Esophagus squamous epithelium (tissue), 5 donors: ENCODE measurements around the gene CFAP20. TPM values are rescaled to one million over a fixed set of nuclear protein-coding genes. Genes with fewer than 3 reads are reported as not detected.

Experiments
- DNase-seq: peaks from one replicate; lab custom pipeline; 2025; lab: John Stamatoyannopoulos, UW
- H3K27ac ChIP-seq, 4 donors: fragments of 200-600 bp; sonication (generic); one replicate each; pipeline ENCODE4 v1.5.1; 2016 to 2019; ENCODE audit warnings: mild to moderate bottlenecking in 1 of 4
- H3K27me3 ChIP-seq, 4 donors: fragments of 200-600 bp; sonication (generic); 1 replicate in 3 of 4; 2 replicates in 1 of 4; pipeline versions ENCODE4 v1.5.1 to v1.6.0; 2017 to 2021; ENCODE audit warnings: antibody characterized with exemption in 1 of 4
- H3K36me3 ChIP-seq, 3 donors: fragments of 200-600 bp; sonication (generic); one replicate each; pipeline ENCODE4 v1.5.1; 2016 to 2019
- H3K4me1 ChIP-seq, 3 donors: fragments of 200-600 bp; sonication (generic); one replicate each; pipeline ENCODE4 v1.5.1; 2017 to 2019
- H3K4me3 ChIP-seq, 4 donors: fragments of 200-600 bp; sonication (generic); 1 replicate in 3 of 4; 2 replicates in 1 of 4; pipeline ENCODE4 v1.5.1; 2016 to 2019; ENCODE audit warnings: mild to moderate bottlenecking in 2 of 4, moderate library complexity in 1 of 4
- H3K9me3 ChIP-seq, 3 donors: fragments of 200-600 bp; sonication (generic); one replicate each; pipeline ENCODE4 v1.5.1; 2016 to 2019
- POLR2A ChIP-seq, 4 donors: fragments of 450-650 bp; IDR thresholded peaks; one replicate each; pipeline ENCODE4 v1.6.1; 2017; ENCODE audit warnings: antibody characterized with exemption in 4 of 4, mild to moderate bottlenecking in 4 of 4, moderate library complexity in 3 of 4
- WGBS, 2 donors: methylation state at CpG; one replicate each; pipeline ENCODE4 v1.1.5; 2018; 5-methylcytosine and 5-hydroxymethylcytosine counted together
- intact Hi-C: fragments of 100-400 bp; cut with DNase I; formaldehyde crosslinking; loops from one replicate; pipeline ENCODE4 v1.15.0; 2022
- total RNA-seq, 4 donors: library from RNA; depleted of rRNA; stranded (reverse); fragments of >200 nt; gene quantifications; one replicate each; pipeline ENCODE4 v1.1.0, GENCODE V29; 2016
- TF ChIP-seq, protein P1 (sequence below), 6 experiments: fragments of 450-650 bp in 4 of 6; fragments of 200-600 bp in 2 of 6; sonication (generic) in 2 of 6; IDR thresholded peaks; one replicate each; pipeline ENCODE4 v1.5.1; 2016 to 2019; ENCODE audit warnings: antibody characterized with exemption in 6 of 6, mild to moderate bottlenecking in 4 of 6, moderate library complexity in 4 of 6
- donor health status: DM: yes; HTN: yes; CAD: no.

CFAP20 gene
- total RNA-seq = 10 to 100 TPM; 26.9 to 33.6 (median 32.0) TPM

DNA sequence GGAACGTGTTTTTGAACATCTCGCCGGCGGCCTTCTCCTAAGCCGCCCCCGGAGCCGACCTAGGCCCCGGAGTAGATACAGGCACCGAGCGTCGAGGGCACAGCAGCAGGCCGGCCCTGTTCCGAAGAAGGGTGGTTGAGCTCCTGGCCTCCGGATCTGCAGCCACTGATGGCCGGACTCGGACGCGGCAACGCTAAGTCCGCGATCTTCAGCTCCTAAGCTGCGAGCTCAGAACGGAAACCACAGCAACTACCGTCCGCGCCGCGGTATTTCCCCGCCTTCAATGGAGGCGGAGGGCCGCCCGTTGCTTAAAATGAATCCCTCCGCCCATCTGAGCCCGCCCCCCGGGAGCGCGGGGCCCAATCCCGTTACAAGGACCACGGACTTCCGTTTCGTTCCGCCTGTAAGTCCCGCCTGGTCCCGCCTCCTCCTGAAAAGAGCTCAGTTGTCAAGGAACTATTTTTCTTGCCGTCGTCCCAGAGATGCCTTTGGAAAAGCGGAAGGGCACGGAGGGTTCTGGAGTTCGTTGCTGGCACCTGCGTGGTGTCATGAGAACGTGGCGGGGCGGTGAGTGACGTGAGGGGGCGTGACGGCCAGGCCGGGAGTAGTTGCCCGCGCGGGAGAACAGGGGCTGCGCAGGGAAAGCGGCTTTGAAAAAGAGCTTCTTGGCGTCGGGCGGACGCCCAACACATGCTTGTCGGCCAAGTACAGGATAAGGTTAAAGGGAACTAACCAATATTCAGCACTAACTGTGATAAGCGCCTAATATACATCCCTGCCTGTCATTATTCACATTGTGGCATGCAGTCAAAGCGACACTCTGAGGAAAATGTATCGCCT, at the start of gene CFAP20:
Gene CFAP20 (minus strand): TSS at position 285 of the 840 bp plus-strand sequence. CDS start 266 bp downstream, at position 19.
- Histone ChIP-seq H3K36me3 (no peaks in the 10 kb centered on the region), H3K4me1 (peaks cover 30 to 51% (median 39%) of the 10 kb centered on the region in 3 donors), H3K9me3 (no peaks in the 10 kb centered on the region), H3K27ac (peak within 1 kb of the TSS; percentile 92 to 96 (median 94)), H3K4me3 (peak within 1 kb of the TSS; percentile 75 to 97 (median 96)), H3K27me3 (no peaks in the 10 kb centered on the region)
- intact Hi-C loops = no loop called here
- DNase-seq = peak; percentile 97
- TF ChIP-seq, protein P1, sequence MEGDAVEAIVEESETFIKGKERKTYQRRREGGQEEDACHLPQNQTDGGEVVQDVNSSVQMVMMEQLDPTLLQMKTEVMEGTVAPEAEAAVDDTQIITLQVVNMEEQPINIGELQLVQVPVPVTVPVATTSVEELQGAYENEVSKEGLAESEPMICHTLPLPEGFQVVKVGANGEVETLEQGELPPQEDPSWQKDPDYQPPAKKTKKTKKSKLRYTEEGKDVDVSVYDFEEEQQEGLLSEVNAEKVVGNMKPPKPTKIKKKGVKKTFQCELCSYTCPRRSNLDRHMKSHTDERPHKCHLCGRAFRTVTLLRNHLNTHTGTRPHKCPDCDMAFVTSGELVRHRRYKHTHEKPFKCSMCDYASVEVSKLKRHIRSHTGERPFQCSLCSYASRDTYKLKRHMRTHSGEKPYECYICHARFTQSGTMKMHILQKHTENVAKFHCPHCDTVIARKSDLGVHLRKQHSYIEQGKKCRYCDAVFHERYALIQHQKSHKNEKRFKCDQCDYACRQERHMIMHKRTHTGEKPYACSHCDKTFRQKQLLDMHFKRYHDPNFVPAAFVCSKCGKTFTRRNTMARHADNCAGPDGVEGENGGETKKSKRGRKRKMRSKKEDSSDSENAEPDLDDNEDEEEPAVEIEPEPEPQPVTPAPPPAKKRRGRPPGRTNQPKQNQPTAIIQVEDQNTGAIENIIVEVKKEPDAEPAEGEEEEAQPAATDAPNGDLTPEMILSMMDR (IDR thresholded peaks at IDR 0.05) = peak in 1 of 6 experiments; percentile 26
- TF ChIP-seq POLR2A (IDR thresholded peaks at IDR 0.05) = peak in 3 of 4 donors; percentile 77 to 92 (median 89)
- 4 to 8% methylated on average over 20 to 34 of the region's 70 CpGs for WGBS, 2 donors

DNA sequence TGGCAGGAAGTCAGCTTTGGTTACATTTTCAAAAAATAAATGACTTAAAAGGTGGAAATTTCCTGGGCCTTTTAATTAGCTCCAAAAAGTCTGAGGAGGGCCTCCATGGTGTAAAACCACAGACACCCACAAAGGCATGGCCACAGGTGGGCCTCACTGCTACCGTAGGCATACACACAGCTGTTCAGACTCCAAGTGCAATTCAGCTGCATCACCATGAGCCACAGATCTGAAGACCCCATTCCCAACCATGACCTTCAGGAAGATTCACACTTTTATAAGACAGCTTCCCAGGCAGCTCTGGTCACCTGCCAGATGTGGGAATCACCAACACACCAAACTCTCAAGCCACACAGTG, 48.2 kb upstream of the CFAP20 start:
- H3K4me1 ChIP-seq = no peaks in the 10 kb centered on the region
- H3K27me3 ChIP-seq = no peaks in the 10 kb centered on the region
- DNase-seq = no peak
- H3K36me3 ChIP-seq = peaks cover 0 to 96% (median 4%) of the 10 kb centered on the region in 3 donors
- 78 to 82% methylated on average over 1 of the region's 1 CpG for WGBS, 2 donors
- H3K27ac ChIP-seq = no peak overlapping the region
- no peak for TF ChIP-seq POLR2A (IDR thresholded peaks at IDR 0.05)
- TF ChIP-seq, protein P1 (IDR thresholded peaks at IDR 0.05) = no peak
- no peaks in the 10 kb centered on the region for H3K9me3 ChIP-seq
- intact Hi-C loops = no loop called here
- H3K4me3 ChIP-seq = no peak overlapping the region

DNA sequence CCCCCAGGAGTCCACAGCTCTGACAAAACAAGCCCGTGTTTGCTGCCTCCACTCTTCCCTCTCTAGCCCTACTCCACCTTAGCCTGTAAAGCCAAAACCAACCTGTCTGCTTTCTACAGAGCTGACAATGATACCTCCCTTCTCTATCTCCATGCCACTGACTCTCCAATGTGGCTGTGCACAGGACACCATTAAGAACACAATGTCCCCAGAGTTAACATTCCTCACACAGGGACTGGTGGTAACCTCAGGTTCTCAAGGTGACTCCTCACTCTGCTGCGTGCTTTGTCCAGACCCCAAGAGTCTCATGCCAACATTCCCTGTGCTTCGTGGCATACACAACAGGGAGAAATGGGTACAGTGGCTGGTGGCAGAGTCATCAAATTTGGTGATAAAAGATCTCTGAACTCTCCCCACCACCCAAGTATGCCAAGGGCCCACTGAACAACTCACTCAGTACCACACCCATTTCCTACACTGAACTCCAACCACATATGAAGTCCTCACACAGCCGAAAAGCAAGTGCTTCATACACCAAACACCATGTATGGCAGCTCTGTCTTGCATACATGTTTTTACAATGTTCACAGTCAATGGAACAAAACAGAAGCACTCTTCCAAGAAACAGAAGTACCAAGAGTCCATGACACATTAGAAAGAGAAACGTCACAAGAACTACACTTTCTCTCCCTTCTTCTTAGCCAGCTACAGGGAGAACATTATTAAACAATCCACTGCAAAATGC, 47.6 kb upstream of the CFAP20 start:
- Histone ChIP-seq H3K27ac (no peak overlapping the region), H3K36me3 (peaks cover 0 to 96% (median 4%) of the 10 kb centered on the region in 3 donors), H3K27me3 (no peaks in the 10 kb centered on the region), H3K9me3 (no peaks in the 10 kb centered on the region), H3K4me1 (no peaks in the 10 kb centered on the region), H3K4me3 (no peak overlapping the region)
- TF ChIP-seq, protein P1 (IDR thresholded peaks at IDR 0.05) = no peak
- TF ChIP-seq POLR2A (IDR thresholded peaks at IDR 0.05) = no peak
- DNase-seq = no peak
- WGBS, 2 donors = 83 to 89% methylated on average over 5 of the region's 5 CpGs
- intact Hi-C loops = no loop called here

DNA sequence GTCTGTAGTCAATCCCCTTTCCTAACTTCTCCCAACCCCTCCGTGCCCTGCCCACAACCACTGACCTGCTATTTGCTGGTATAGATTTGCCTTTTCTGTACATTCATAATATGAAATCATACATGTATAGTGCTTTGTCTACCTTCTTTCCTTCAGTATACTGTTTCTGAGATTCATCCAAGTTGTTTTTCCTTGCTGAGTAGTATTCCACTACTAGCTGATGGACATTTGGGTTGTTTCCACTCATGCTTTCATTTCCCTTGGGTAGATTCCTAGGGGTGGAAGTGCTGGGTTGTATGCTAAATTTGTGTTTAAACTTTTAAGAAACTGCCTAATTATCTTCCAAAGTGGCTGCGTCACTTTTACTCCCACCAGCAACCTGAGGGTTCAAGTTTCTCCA, 41.0 kb upstream of the CFAP20 start:
- H3K9me3 ChIP-seq = no peaks in the 10 kb centered on the region
- 98% methylated on average over 2 of the region's 2 CpGs for WGBS, 2 donors
- H3K36me3 ChIP-seq = peaks cover 10 to 99% (median 48%) of the 10 kb centered on the region in 3 donors
- no peak for DNase-seq
- H3K27me3 ChIP-seq = no peaks in the 10 kb centered on the region
- no peak overlapping the region for H3K27ac ChIP-seq
- intact Hi-C loops = no loop called here
- no peak for TF ChIP-seq POLR2A (IDR thresholded peaks at IDR 0.05)
- TF ChIP-seq, protein P1 (IDR thresholded peaks at IDR 0.05) = no peak
- no peaks in the 10 kb centered on the region for H3K4me1 ChIP-seq
- H3K4me3 ChIP-seq = no peak overlapping the region

DNA sequence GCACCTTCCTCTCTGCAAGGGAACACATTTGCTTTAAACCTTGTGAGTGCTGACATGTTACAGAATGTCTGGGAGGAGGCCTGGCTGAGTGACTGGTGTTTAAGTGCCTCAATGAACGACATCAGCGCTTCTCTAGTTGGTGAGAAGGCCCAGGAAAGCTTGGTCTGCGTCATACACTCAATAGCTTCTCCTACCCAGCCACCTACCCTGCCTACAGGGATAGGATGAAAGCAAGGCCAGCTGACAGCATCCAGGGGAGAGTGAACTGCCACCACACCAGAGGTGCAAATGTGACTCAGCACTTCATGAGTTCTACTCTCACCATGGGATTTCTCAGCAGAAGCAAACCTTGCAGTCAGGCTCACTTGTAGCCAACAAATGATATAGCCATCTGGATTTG, 31.7 kb upstream of the CFAP20 start:
- no CpG with 5 or more reads among the region's 3 CpGs for WGBS, 2 donors

More for the DNA sequence above, 31.7 kb upstream of the CFAP20 start:
- Histone ChIP-seq H3K9me3 (no peaks in the 10 kb centered on the region), H3K36me3 (peaks cover 18 to 90% (median 34%) of the 10 kb centered on the region in 3 donors), H3K4me3 (no peak overlapping the region), H3K27me3 (no peaks in the 10 kb centered on the region), H3K4me1 (no peaks in the 10 kb centered on the region), H3K27ac (no peak overlapping the region)
- DNase-seq = no peak
- TF ChIP-seq POLR2A (IDR thresholded peaks at IDR 0.05) = no peak
- TF ChIP-seq, protein P1 (IDR thresholded peaks at IDR 0.05) = no peak
- intact Hi-C loops = no loop called here
